Ishikawa (cell line): ENCODE results near the gene CUZD1.

Experiments used
- CEBPB ChIP-seq: IDR thresholded peaks from 2 replicates; pipeline ENCODE4 v1.6.1; 2012
- CREB1 ChIP-seq: IDR thresholded peaks from 2 replicates; pipeline ENCODE4 v1.6.1; 2012; ENCODE audit warnings: low read depth
- EGR1 ChIP-seq: IDR thresholded peaks from 2 replicates; pipeline ENCODE4 v1.6.1; 2012
- EP300 ChIP-seq: IDR thresholded peaks from 2 replicates; pipeline ENCODE4 v1.6.1; 2012; ENCODE audit warnings: borderline replicate concordance
- FOXM1 ChIP-seq: IDR thresholded peaks from 2 replicates; pipeline ENCODE4 v1.6.1; 2012; ENCODE audit warnings: low read depth, borderline replicate concordance
- MAX ChIP-seq: IDR thresholded peaks from 2 replicates; pipeline ENCODE4 v1.6.1; 2012
- NFIC ChIP-seq: IDR thresholded peaks from 2 replicates; pipeline ENCODE4 v1.6.1; 2012
- RAD21 ChIP-seq: IDR thresholded peaks from 2 replicates; pipeline ENCODE4 v1.6.1; 2012; ENCODE audit warnings: low read depth
- TAF1 ChIP-seq: IDR thresholded peaks from 2 replicates; pipeline ENCODE4 v1.6.1; 2012; ENCODE audit warnings: low read depth, mild to moderate bottlenecking
- TCF12 ChIP-seq: IDR thresholded peaks from 2 replicates; pipeline ENCODE4 v1.6.1; 2012; ENCODE audit warnings: low read depth
- TEAD4 ChIP-seq: IDR thresholded peaks from 2 replicates; pipeline ENCODE4 v1.6.1; 2012
- YY1 ChIP-seq: IDR thresholded peaks from 2 replicates; pipeline ENCODE4 v1.6.1; 2012; ENCODE audit warnings: low read depth
- TF ChIP-seq, protein P1 (sequence below): IDR thresholded peaks from 2 replicates; pipeline ENCODE4 v1.6.1; 2012
- TF ChIP-seq, protein P2 (sequence below): IDR thresholded peaks from 2 replicates; pipeline ENCODE4 v1.6.1; 2012; ENCODE audit warnings: low read depth, mild to moderate bottlenecking

CUZD1 gene

DNA sequence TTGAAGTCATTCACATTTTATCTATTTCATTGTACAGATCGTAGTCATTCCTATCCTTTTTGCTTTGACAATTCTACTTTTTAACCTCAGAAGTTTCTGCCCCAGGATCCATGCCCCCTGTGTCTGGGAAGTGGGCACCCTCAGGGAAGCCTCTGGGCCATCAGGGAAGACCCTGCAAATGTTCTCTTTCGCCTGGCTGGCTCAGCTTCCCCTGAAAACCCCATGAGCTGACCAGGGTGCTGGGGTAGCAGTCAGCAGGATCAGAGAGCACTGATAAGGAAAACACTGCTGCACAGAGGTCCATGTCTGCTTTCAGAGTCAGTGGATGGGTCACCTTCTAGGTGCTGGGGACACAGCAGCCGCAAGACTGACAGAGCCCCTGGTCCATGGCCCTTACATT lies 23.8 kb downstream of the CUZD1 start:
- TF ChIP-seq, protein P1, sequence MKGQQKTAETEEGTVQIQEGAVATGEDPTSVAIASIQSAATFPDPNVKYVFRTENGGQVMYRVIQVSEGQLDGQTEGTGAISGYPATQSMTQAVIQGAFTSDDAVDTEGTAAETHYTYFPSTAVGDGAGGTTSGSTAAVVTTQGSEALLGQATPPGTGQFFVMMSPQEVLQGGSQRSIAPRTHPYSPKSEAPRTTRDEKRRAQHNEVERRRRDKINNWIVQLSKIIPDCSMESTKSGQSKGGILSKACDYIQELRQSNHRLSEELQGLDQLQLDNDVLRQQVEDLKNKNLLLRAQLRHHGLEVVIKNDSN, result no peak
- TF ChIP-seq, protein P2, sequence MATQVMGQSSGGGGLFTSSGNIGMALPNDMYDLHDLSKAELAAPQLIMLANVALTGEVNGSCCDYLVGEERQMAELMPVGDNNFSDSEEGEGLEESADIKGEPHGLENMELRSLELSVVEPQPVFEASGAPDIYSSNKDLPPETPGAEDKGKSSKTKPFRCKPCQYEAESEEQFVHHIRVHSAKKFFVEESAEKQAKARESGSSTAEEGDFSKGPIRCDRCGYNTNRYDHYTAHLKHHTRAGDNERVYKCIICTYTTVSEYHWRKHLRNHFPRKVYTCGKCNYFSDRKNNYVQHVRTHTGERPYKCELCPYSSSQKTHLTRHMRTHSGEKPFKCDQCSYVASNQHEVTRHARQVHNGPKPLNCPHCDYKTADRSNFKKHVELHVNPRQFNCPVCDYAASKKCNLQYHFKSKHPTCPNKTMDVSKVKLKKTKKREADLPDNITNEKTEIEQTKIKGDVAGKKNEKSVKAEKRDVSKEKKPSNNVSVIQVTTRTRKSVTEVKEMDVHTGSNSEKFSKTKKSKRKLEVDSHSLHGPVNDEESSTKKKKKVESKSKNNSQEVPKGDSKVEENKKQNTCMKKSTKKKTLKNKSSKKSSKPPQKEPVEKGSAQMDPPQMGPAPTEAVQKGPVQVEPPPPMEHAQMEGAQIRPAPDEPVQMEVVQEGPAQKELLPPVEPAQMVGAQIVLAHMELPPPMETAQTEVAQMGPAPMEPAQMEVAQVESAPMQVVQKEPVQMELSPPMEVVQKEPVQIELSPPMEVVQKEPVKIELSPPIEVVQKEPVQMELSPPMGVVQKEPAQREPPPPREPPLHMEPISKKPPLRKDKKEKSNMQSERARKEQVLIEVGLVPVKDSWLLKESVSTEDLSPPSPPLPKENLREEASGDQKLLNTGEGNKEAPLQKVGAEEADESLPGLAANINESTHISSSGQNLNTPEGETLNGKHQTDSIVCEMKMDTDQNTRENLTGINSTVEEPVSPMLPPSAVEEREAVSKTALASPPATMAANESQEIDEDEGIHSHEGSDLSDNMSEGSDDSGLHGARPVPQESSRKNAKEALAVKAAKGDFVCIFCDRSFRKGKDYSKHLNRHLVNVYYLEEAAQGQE, result peak; percentile 53
- TF ChIP-seq TCF12, result no peak
- no peak for TF ChIP-seq MAX

DNA sequence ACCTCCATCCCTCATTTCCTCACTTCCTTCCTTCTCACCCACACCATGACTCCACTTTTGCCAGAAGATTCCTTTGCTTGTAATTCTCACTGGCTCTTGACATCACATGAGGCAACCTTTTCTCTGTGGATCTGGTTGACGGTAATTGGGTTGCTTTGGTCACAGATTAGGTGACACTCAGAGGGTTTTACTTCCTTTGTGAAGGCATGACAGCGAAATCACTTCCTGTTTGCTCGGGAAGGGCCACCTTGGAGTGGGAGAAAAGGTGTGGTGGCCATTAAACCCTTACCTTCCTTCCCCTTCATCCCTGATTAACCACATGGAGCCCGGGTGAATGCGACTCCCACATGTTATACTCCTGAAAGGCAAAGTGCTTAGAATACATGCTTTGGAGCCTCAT lies 30.2 kb downstream of the CUZD1 start:
- no peak for TF ChIP-seq NFIC
- no peak for TF ChIP-seq EP300
- TF ChIP-seq RAD21, result no peak
- TF ChIP-seq, protein P1, result no peak
- no peak for TF ChIP-seq TEAD4
- TF ChIP-seq TCF12, result no peak

DNA sequence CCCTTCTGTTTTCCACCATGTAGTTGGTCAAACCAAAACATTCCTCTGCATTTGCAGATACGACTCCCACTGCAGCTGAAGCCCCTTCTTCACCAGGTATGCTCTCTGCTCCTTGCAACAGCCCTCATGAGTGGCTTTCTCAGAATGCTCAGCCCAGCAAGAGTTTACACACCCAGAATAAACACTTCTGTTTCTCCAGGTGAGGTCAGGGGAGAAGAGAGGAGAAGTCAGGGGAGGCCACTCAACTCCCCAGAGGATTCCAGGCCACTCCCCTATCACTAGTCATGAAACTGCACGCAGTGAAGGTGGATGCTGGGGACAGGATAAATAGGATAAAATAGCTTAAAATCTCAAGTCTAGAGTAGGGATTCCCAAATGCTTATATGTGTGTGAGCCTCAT lies 31.2 kb downstream of the CUZD1 start:
- TF ChIP-seq TAF1 (no peak), TCF12 (no peak)
- TF ChIP-seq, protein P2, result no peak

DNA sequence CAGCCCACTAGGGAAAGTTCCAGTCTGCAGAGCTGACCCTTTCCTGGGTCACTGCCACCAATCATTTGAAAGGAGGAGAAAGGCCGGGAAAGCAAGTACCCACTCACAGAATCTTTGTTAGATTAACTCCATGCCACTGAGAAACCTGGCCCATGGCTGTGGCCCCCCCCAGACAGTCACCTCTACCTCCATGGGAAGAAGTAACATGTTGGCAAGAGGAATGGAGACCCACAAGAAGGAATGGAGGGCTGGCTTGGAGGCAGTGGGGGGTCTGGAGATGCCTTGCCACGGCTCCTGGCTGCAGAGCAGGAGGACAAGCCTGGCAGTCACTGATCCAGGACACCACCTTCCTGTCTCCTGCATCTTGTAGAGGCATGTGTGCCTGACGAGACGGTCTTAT lies 32.9 kb downstream of the CUZD1 start:
- TF ChIP-seq CEBPB (no peak), CREB1 (no peak), NFIC (no peak), EGR1 (no peak), TAF1 (no peak), YY1 (no peak), MAX (no peak), FOXM1 (no peak), TEAD4 (no peak), EP300 (no peak)
- TF ChIP-seq, protein P2, result no peak

DNA sequence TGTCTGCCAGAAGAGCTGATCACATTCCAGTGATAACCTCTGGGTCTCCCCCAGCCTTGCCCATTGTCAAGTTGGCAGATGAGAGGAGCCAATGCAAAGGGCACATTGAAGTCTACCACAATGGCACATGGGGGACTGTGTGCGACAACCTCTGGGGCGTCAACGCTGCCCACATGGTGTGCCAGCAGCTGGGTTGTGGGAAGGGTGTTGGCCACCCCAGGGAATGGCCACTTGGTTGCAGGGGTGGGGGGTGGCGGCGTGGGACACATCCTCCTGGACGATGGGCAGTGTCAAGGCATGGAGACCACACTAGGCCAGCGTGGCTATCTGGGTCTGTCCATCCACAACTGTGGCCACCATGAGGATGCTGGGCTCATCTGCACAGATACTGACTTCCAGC lies 43.4 kb downstream of the CUZD1 start:
- TF ChIP-seq RAD21 (no peak), CEBPB (no peak), EP300 (no peak), TAF1 (no peak)
- TF ChIP-seq, protein P2, result no peak
